DND-41 (cell line): Measurements from ENCODE around the gene NANP.

Source experiments
- EZH2 ChIP-seq: IDR thresholded peaks from 3 replicates; pipeline ENCODE4 v1.6.1; 2012; ENCODE audit warnings: borderline replicate concordance, low read depth, mild to moderate bottlenecking, moderate library complexity, low read length, inconsistent platforms; ENCODE audit not compliant: severe bottlenecking
- TF ChIP-seq, protein P1 (sequence below): IDR thresholded peaks from 2 replicates; pipeline ENCODE4 v1.5.1; 2012; ENCODE audit warnings: borderline replicate concordance, low read length, moderate library complexity, mild to moderate bottlenecking; ENCODE audit not compliant: poor library complexity, severe bottlenecking; ENCODE audit errors: extremely low read depth

DNA sequence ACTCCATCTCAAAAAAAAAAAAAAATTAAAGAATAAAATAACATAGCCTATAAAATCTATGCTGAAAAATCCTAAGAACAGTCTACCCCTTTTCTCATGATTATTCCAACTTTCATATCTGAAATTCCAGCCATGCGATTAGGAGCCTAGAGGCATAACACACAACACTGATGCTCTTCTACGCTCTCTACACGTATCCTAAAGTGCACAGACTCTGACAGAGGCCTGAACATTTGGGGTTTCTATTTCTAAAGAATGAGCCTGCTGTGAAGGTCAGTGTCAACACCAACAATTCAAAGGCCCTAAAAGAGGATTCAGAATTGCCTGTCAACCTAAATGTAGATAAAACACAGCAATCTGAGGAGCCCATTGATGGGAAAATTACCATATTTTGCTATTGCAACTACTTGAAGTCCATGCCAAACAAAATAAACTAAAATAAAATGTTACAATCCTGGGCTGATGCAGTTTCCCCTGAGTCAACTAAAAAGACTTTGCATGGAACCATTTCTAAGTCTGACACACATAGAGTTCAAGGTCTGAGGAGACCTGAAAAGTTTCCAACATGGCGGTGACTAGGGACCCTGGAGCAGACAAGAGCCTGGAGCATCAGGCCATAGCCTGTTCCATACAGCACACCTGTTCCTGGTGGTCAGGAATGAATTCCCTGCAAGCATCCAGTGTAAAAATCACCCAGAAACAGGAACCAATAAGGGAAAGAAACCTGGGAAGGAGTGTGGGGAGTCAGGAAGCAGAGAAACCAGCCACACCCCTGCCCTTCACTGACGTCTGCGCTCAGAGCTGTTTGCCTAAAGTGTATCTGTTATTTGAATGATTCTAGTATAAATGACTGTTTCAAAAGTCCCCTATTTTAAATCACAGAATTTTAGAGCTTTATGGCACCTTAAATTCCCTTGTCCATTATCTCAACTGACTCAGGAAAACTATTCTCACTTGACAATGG is 50.2 kb downstream of the NANP start:
- TF ChIP-seq, protein P1, sequence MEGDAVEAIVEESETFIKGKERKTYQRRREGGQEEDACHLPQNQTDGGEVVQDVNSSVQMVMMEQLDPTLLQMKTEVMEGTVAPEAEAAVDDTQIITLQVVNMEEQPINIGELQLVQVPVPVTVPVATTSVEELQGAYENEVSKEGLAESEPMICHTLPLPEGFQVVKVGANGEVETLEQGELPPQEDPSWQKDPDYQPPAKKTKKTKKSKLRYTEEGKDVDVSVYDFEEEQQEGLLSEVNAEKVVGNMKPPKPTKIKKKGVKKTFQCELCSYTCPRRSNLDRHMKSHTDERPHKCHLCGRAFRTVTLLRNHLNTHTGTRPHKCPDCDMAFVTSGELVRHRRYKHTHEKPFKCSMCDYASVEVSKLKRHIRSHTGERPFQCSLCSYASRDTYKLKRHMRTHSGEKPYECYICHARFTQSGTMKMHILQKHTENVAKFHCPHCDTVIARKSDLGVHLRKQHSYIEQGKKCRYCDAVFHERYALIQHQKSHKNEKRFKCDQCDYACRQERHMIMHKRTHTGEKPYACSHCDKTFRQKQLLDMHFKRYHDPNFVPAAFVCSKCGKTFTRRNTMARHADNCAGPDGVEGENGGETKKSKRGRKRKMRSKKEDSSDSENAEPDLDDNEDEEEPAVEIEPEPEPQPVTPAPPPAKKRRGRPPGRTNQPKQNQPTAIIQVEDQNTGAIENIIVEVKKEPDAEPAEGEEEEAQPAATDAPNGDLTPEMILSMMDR, result no peak
- no peak for TF ChIP-seq EZH2
